ENCODE results near the gene HSPA2.

GRCh38 chr14:64520699-64521098 lies 19.8 kb upstream of the HSPA2 start:
- TF ChIP-seq CTCF (IDR thresholded peaks at IDR 0.05) (no peak), EP300 (IDR thresholded peaks at IDR 0.05) (no peak), POLR2AphosphoS5 (IDR thresholded peaks at IDR 0.05) (no peak), POLR2A (IDR thresholded peaks at IDR 0.05) (no peak)

Measured in suprapubic skin (tissue), 4 donors.